EL (cell line): ENCODE results near the gene LEF1.
"Not testable (repeated sequence)": the region's sequence is repeated elsewhere in the genome, so short reads cannot be mapped to it uniquely, and the experiment has no call there.

Source experiments
- DNase-seq: peaks from one replicate; pipeline ENCODE4 v3.0.0-alpha.2; 2016

Gene LEF1

GRCh38 chr4:108054025-108054638, 114.6 kb downstream of the LEF1 start:
- no peak for DNase-seq

DNA sequence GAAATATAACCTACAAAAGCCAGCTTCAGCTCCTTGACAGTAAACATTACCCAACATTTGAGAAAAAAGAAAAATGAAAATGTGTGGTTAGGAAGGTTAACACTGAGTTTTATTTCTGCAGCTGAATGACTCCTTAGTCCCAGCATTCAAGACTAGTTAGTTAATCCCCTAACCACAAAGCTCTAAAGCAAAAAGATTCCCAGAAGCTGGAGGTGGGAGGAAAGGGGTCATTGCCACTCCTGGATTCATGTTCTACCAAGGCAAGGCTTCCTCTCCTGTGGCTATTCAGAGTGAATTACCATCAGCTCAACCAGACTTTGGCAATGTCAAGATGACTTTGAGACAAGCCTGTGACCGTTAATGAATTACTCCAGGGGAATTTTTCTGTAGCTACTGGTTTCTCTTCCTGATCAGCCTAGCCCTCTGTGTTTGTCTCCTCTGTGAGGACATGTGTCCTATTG, 115.5 kb downstream of the LEF1 start:
- DNase-seq: no peak

GRCh38 chr4:108052558-108053120, 116.1 kb downstream of the LEF1 start:
- no peak for DNase-seq

GRCh38 chr4:108051343-108051742, 117.4 kb downstream of the LEF1 start:
- DNase-seq: no peak

DNA sequence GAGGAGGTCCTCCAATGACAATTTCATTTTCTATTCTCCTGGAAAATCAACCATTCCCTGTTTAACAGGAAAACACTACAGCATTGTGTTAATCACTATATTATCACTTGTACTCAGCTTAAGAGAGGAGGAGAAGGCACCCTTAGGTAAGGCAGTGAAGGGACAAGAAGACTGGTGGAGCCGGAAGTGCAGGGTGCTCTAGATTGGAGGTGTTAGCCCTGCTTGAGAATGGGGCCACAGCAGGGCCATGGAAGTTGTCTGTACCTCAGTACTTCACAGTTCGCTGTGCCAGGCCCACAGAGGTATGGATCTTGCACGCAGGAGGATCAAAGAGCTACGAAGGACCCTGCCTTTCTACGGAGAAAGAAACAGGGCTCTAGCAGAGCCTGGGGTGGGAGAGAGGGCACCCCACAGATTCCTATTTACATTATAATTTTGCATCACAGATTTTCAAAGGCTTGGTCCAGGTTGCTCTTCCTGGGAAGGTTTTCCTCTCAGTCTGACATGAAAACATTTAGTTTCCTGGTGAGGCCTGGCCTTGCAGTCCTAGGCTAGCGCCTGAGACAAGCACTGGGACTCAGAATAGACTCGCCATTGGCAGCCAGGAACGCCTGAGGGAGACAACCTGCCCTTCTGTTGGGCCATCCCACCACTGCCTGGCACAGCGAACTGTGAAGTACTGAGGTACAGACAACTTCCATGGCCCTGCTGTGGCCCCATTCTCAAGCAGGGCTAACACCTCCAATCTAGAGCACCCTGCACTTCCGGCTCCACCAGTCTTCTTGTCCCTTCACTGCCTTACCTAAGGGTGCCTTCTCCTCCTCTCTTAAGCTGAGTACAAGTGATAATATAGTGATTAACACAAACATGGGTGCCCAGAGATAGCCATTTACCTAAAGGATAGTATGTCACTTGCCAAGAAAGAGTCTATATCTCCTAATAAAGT, 118.3 kb downstream of the LEF1 start:
- DNase-seq: not testable (repeated sequence)

- no peak for DNase-seq
Observed at GRCh38 chr4:108049406-108049805, 119.3 kb downstream of the LEF1 start.

- DNase-seq: no peak
Observed at GRCh38 chr4:108048997-108049396, 119.7 kb downstream of the LEF1 start.

- no peak for DNase-seq
Observed at GRCh38 chr4:108048157-108048556, 120.6 kb downstream of the LEF1 start.

DNA sequence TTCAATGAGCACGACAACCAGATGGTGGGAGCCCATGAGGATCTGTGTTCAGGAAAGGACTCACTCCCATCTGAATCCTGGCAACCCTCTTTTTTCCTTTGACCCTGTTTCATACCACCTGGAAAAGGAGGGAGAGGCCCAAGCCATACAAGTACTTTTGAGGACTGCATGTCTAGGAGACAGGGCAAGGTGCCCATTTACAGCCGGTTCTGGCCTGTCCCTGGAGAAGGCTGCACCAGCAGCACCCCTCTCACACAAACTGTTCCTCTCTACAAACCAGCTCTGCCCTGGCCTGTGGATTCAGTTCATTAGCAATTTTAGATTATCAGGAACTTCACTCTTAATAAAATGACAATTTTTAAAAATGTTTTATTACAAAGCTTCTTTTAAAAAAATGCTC, 121.5 kb downstream of the LEF1 start:
- no peak for DNase-seq

DNA sequence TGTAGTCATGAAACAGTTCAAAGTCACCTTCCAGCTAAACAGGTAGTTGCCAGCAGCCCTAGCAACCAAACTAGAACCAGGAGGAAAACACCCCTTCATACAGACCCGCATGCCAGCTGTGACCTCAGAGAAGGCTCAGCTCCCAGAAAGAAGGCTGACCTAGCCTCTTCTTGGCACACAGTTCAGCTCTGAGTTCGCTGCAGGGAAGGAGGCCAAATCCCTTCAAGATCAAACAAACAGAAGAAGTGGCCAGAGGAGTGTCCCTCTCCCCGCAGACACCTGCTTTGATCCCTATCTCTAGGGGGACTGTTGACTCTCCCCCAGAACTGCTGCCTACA, 123.1 kb downstream of the LEF1 start:
- no peak for DNase-seq

- DNase-seq: no peak
Observed at GRCh38 chr4:108044951-108045686, 123.6 kb downstream of the LEF1 start.

GRCh38 chr4:108043526-108043925, 125.2 kb downstream of the LEF1 start:
- no peak for DNase-seq

- DNase-seq: no peak
Observed at GRCh38 chr4:108042927-108043326, 125.8 kb downstream of the LEF1 start.

GRCh38 chr4:108037884-108038283, 130.8 kb downstream of the LEF1 start:
- DNase-seq: no peak

GRCh38 chr4:108036213-108036612, 132.5 kb downstream of the LEF1 start:
- DNase-seq: no peak

DNA sequence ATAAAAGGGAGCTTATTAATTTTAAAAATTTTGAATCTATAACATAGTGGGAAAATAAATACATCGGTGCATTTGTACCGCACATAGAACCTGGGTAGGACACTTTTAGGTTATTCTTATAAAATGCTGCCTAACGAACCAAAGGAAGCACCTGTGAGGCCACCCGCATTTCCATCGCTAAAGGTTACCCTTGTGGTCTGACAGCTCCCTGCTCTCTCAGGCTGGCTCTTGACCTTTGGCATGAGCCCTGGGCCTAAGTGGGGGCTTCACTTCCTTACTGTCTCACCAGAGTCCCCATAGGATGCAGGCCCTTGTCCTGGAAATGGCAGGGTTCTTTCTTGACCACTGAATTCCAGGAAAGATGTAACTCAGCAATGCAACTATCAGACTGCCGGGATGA, 133.0 kb downstream of the LEF1 start:
- DNase-seq: no peak

- no peak for DNase-seq
Observed at GRCh38 chr4:108034565-108034964, 134.2 kb downstream of the LEF1 start.

GRCh38 chr4:108033348-108033747, 135.4 kb downstream of the LEF1 start:
- no peak for DNase-seq

DNA sequence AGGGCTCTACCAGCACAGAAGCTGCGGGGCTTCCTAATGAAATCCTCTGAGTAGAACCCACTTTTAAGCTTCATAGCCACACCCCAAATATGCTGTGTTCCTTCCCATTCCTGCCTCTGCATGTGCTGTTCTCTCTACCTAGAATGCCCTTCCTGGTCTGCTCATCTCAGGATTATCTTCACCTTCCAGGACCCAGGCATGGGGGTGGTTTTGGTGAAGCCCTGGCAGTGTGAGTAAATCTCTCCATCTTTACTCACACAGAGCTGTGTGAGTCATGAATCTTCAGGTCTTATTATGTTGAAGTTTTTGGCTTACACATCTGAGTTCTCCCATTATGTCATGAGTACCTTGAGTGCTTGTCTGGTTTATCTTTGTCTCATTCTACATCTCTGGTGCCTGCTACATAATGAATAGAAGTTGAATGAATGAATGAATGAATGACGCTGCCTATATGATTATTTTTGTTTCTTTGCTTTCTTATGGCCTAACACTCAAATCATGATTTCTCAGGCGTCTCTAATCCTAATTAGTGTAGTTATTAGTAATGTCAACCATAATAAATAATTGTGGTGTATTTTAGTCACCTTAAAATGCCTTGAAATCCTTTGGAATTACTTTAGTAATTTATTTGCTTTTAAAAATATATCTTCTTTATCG, 137.2 kb downstream of the LEF1 start:
- no peak for DNase-seq

DNA sequence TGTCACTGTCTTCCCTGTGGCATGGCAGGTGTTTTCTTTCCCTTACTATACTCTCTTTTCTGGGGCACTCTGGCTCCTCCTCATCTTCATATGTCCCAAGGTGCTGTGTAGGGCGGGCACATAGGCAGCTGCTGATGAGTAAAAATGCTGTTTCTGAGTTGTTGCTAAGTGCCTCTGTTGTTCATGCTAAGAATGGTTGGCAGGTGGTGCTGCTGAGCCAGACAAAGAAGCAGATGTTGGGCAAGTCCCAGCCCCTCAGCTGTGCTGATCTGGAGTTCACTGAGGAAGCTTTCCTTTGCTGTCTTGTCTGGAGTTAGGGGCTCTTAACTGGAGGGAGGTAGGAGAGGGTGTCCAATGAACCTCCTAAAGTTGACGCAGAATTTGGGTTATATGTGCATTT, 138.4 kb downstream of the LEF1 start:
- peak; percentile 55 for DNase-seq

- DNase-seq: peak; percentile 31
Observed at GRCh38 chr4:108029731-108030130, 139.0 kb downstream of the LEF1 start.

GRCh38 chr4:108029016-108029720, 139.6 kb downstream of the LEF1 start:
- DNase-seq: no peak
